GM12873 (cell line): ENCODE measurements around the gene FTO.

Experiments used
- CTCF ChIP-seq: IDR thresholded peaks from 2 replicates; pipeline ENCODE4 v1.5.1; 2012; ENCODE audit warnings: low read depth, mild to moderate bottlenecking, moderate library complexity, low read length, control low read depth; ENCODE audit not compliant: insufficient read depth; ENCODE audit errors: missing control alignments

The FTO gene

GRCh38 chr16:54076006-54076504, 372.1 kb downstream of the FTO start:
- no peak for TF ChIP-seq CTCF

GRCh38 chr16:54077050-54077821, 373.3 kb downstream of the FTO start:
- no peak for TF ChIP-seq CTCF

- TF ChIP-seq CTCF: no peak
Measured at GRCh38 chr16:54080524-54081008, 376.6 kb downstream of the FTO start.

- no peak for TF ChIP-seq CTCF
Measured at GRCh38 chr16:54086791-54087190, 382.8 kb downstream of the FTO start.

- no peak for TF ChIP-seq CTCF
Measured at GRCh38 chr16:54090602-54091001, 386.6 kb downstream of the FTO start.

GRCh38 chr16:54093281-54093680, 389.3 kb downstream of the FTO start:
- TF ChIP-seq CTCF: no peak

- no peak for TF ChIP-seq CTCF
Measured at GRCh38 chr16:54094641-54095040, 390.7 kb downstream of the FTO start.
